Astrocyte (in vitro differentiated cells and primary cell): ENCODE data around the gene PPM1H. TPM values are rescaled to one million over a fixed set of nuclear protein-coding genes. Genes with fewer than 3 reads are reported as not detected.

Experiments used
- DNase-seq: peaks from one replicate; pipeline ENCODE4 v3.0.0-alpha.2; 2010; ENCODE audit warnings: low read depth
- FAIRE-seq: peaks from 2 replicates; lab custom pipeline; 2011; peaks lifted over from hg19 to GRCh38; lab: Jason Lieb, UNC
- H2AFZ ChIP-seq: 2 replicates; pipeline ENCODE4 v1.6.0; 2012; ENCODE audit warnings: low read depth, low read length, inconsistent platforms
- H3K27ac ChIP-seq: 2 replicates; pipeline ENCODE4 v1.5.1; 2011; ENCODE audit warnings: low read depth, low read length, inconsistent platforms
- H3K27me3 ChIP-seq: 2 replicates; pipeline ENCODE4 v1.6.0; 2011; ENCODE audit warnings: low read length, inconsistent platforms; ENCODE audit not compliant: insufficient read depth
- H3K36me3 ChIP-seq: 2 replicates; pipeline ENCODE4 v1.5.1; 2011; ENCODE audit warnings: low read length, inconsistent platforms; ENCODE audit not compliant: insufficient read depth
- H3K4me1 ChIP-seq: 2 replicates; pipeline ENCODE4 v1.5.1; 2011; ENCODE audit warnings: low read length, inconsistent platforms; ENCODE audit not compliant: insufficient read depth
- H3K4me2 ChIP-seq: 2 replicates; pipeline ENCODE4 v1.6.0; 2012; ENCODE audit warnings: low read length, inconsistent platforms
- H3K4me3 ChIP-seq: 2 replicates; pipeline ENCODE4 v1.5.1; 2011; ENCODE audit warnings: low read depth, mild to moderate bottlenecking, low read length, inconsistent platforms; ENCODE audit not compliant: insufficient read depth
- H3K79me2 ChIP-seq: 2 replicates; pipeline ENCODE4 v1.6.0; 2012; ENCODE audit warnings: mild to moderate bottlenecking, low read length, inconsistent platforms; ENCODE audit not compliant: insufficient read depth
- H3K9ac ChIP-seq: 2 replicates; pipeline ENCODE4 v1.6.0; 2012; ENCODE audit warnings: mild to moderate bottlenecking, low read length, inconsistent platforms
- H3K9me3 ChIP-seq: 2 replicates; pipeline ENCODE4 v1.5.1; 2012; ENCODE audit warnings: low read depth, mild to moderate bottlenecking, low read length, inconsistent platforms; ENCODE audit not compliant: insufficient read depth
- H4K20me1 ChIP-seq: 2 replicates; pipeline ENCODE4 v1.6.0; 2012; ENCODE audit warnings: low read length, inconsistent platforms; ENCODE audit not compliant: insufficient read depth
- H3K27ac Mint-ChIP-seq: one replicate; pipeline ENCODE4 v1.8.0; 2021; ENCODE audit warnings: mild to moderate bottlenecking, mixed read lengths; ENCODE audit not compliant: unreplicated experiment
- H3K27me3 Mint-ChIP-seq: one replicate; pipeline ENCODE4 v1.8.0; 2021; ENCODE audit warnings: low read depth, mixed read lengths; ENCODE audit not compliant: unreplicated experiment
- H3K36me3 Mint-ChIP-seq: one replicate; pipeline ENCODE4 v1.8.0; 2021; ENCODE audit warnings: low read depth, mixed read lengths; ENCODE audit not compliant: unreplicated experiment
- H3K4me1 Mint-ChIP-seq: one replicate; pipeline ENCODE4 v1.8.0; 2021; ENCODE audit warnings: low read depth, mixed read lengths; ENCODE audit not compliant: unreplicated experiment
- H3K4me3 Mint-ChIP-seq: one replicate; pipeline ENCODE4 v1.8.0; 2021; ENCODE audit warnings: mild to moderate bottlenecking, moderate library complexity, mixed read lengths; ENCODE audit not compliant: unreplicated experiment
- H3K9me3 Mint-ChIP-seq: one replicate; pipeline ENCODE4 v1.8.0; 2021; ENCODE audit warnings: mild to moderate bottlenecking, mixed read lengths; ENCODE audit not compliant: unreplicated experiment
- CTCF ChIP-seq: IDR thresholded peaks from 2 replicates; pipeline ENCODE4 v1.5.1; 2011; ENCODE audit warnings: low read depth, mild to moderate bottlenecking, inconsistent platforms, low read length, moderate library complexity; ENCODE audit not compliant: insufficient read depth
- EZH2 ChIP-seq: IDR thresholded peaks from 2 replicates; pipeline ENCODE4 v1.6.1; 2012; ENCODE audit warnings: mild to moderate bottlenecking, low read length, inconsistent platforms; ENCODE audit not compliant: insufficient read depth
- total RNA-seq: library from RNA; stranded (reverse); gene quantifications from 2 replicates; pipeline ENCODE4 v1.2.1, GENCODE V29; 2021

The PPM1H gene
- total RNA-seq, 1 donor from 2014 or later = 7.8 TPM

- Mint-ChIP-seq H3K36me3 (peaks cover 2% of the 10 kb centered on the region), H3K4me3 (no peak overlapping the region), H3K9me3 (peaks cover 2% of the 10 kb centered on the region), H3K27ac (no peak overlapping the region), H3K4me1 (no peaks in the 10 kb centered on the region), H3K27me3 (no peaks in the 10 kb centered on the region)
- no peaks in the 10 kb centered on the region for H4K20me1 ChIP-seq
- DNase-seq = no peak
- TF ChIP-seq EZH2 (no peak), CTCF (no peak)
- H3K4me1 ChIP-seq = no peaks in the 10 kb centered on the region
- peaks cover 4% of the 10 kb centered on the region for H3K9me3 ChIP-seq
- no peaks in the 10 kb centered on the region for H3K36me3 ChIP-seq
- no peaks in the 10 kb centered on the region for H3K79me2 ChIP-seq
- H3K4me3 ChIP-seq = no peak overlapping the region
- H3K27me3 ChIP-seq = no peaks in the 10 kb centered on the region
- no peak overlapping the region for H2AFZ ChIP-seq
- no peak overlapping the region for H3K9ac ChIP-seq
- no peak overlapping the region for H3K4me2 ChIP-seq
- H3K27ac ChIP-seq = no peak overlapping the region
- FAIRE-seq = no peak
Observed at GRCh38 chr12:62878211-62878610, 56.7 kb downstream of the PPM1H start.

GRCh38 chr12:62876938-62877548 lies 57.9 kb downstream of the PPM1H start:
- Histone ChIP-seq H3K4me1 (no peaks in the 10 kb centered on the region), H3K4me3 (no peak overlapping the region), H3K79me2 (no peaks in the 10 kb centered on the region), H3K9ac (no peak overlapping the region), H3K9me3 (peaks cover 4% of the 10 kb centered on the region), H4K20me1 (no peaks in the 10 kb centered on the region), H3K4me2 (no peak overlapping the region), H3K27ac (no peak overlapping the region), H2AFZ (no peak overlapping the region), H3K36me3 (no peaks in the 10 kb centered on the region), H3K27me3 (no peaks in the 10 kb centered on the region)
- Mint-ChIP-seq H3K4me3 (no peak overlapping the region), H3K36me3 (peaks cover 2% of the 10 kb centered on the region), H3K27ac (no peak overlapping the region), H3K9me3 (peaks cover 2% of the 10 kb centered on the region), H3K27me3 (no peaks in the 10 kb centered on the region), H3K4me1 (no peaks in the 10 kb centered on the region)
- FAIRE-seq = no peak
- no peak for DNase-seq
- no peak for TF ChIP-seq EZH2
- TF ChIP-seq CTCF = no peak

GRCh38 chr12:62873826-62874448 lies 61.0 kb downstream of the PPM1H start:
- Histone ChIP-seq H2AFZ (no peak overlapping the region), H3K9me3 (peaks cover under 1% of the 10 kb centered on the region), H3K4me3 (no peak overlapping the region), H3K27ac (no peak overlapping the region), H3K9ac (no peak overlapping the region), H4K20me1 (no peaks in the 10 kb centered on the region), H3K27me3 (no peaks in the 10 kb centered on the region), H3K4me2 (no peak overlapping the region), H3K79me2 (no peaks in the 10 kb centered on the region), H3K36me3 (no peaks in the 10 kb centered on the region), H3K4me1 (no peaks in the 10 kb centered on the region)
- FAIRE-seq (no peak), DNase-seq (no peak)
- no peak overlapping the region for H3K4me3 Mint-ChIP-seq
- H3K27me3 Mint-ChIP-seq = no peaks in the 10 kb centered on the region
- peaks cover 2% of the 10 kb centered on the region for H3K36me3 Mint-ChIP-seq
- TF ChIP-seq EZH2 (no peak), CTCF (no peak)
- no peak overlapping the region for H3K27ac Mint-ChIP-seq
- peaks cover 7% of the 10 kb centered on the region for H3K4me1 Mint-ChIP-seq
- H3K9me3 Mint-ChIP-seq = peaks cover 4% of the 10 kb centered on the region
